ENCODE measurements around the gene GALT.

GALT gene

GRCh38 chr9:34652602-34653000 is 6.1 kb downstream of the GALT start:
- DNase-seq: no peak

GRCh38 chr9:34653151-34654072 is 6.9 kb downstream of the GALT start:
- DNase-seq: no peak

- DNase-seq: no peak
These were observed 8.0 kb downstream of the GALT start for GRCh38 chr9:34654323-34655051.

- DNase-seq: no peak
These were observed 8.9 kb downstream of the GALT start for GRCh38 chr9:34655394-34655793.

GRCh38 chr9:34656992-34657391 is 10.5 kb downstream of the GALT start:
- no peak for DNase-seq

- no peak for DNase-seq
These were observed 12.0 kb downstream of the GALT start for GRCh38 chr9:34658461-34658860.

GRCh38 chr9:34659592-34660253 is 13.2 kb downstream of the GALT start:
- DNase-seq: no peak

GRCh38 chr9:34662526-34663302 is 16.2 kb downstream of the GALT start, which contains the start of gene CCL27:
CCL27 (minus strand) TSS chr9:34662657; CDS start chr9:34662633, 24 bp downstream.
- DNase-seq: no peak

- no peak for DNase-seq
These were observed 16.8 kb downstream of the GALT start for GRCh38 chr9:34663303-34663605.

- DNase-seq: peak; percentile 79
These were observed 18.0 kb downstream of the GALT start for GRCh38 chr9:34664281-34665066.

- DNase-seq: no peak
These were observed 18.5 kb downstream of the GALT start for GRCh38 chr9:34665067-34665380.

- peak; percentile 80 for DNase-seq
These were observed 19.1 kb downstream of the GALT start for GRCh38 chr9:34665381-34666250.

- no peak for DNase-seq
These were observed 23.5 kb downstream of the GALT start for GRCh38 chr9:34669809-34670562.

GRCh38 chr9:34671307-34671706 is 24.8 kb downstream of the GALT start:
- no peak for DNase-seq

GRCh38 chr9:34674440-34674839 is 28.0 kb downstream of the GALT start:
- no peak for DNase-seq

- peak; percentile 67 for DNase-seq
These were observed 28.7 kb downstream of the GALT start for GRCh38 chr9:34675048-34675714.

- no peak for DNase-seq
These were observed 29.4 kb downstream of the GALT start for GRCh38 chr9:34675869-34676268.

GRCh38 chr9:34684145-34684544 is 37.7 kb downstream of the GALT start:
- peak; percentile 32 for DNase-seq

- DNase-seq: no peak
These were observed 38.3 kb downstream of the GALT start for GRCh38 chr9:34684816-34685215.

GRCh38 chr9:34685591-34685990 is 39.1 kb downstream of the GALT start:
- no peak for DNase-seq

Measured in stimulated activated CD4-positive, alpha-beta T cell treated with anti-CD3 and anti-CD28 coated beads, Interleukin-4, amount 100 ng/mL, for 1 hour (primary cell).